GM21717 (cell line): ENCODE measurements around the gene USPL1.
"Not testable (repeated sequence)": the region's sequence is repeated elsewhere in the genome, so short reads cannot be mapped to it uniquely, and the experiment has no call there.

Source experiments
- ATAC-seq: cut with Tn5 transposase; IDR thresholded peaks from one replicate; pipeline ENCODE4 v1.9.1; 2021; ENCODE audit warnings: mild to moderate bottlenecking, moderate library complexity; ENCODE audit not compliant: unreplicated experiment

Gene USPL1

GRCh38 chr13:30617315-30618185 is at the start of gene USPL1:
TSS of gene USPL1 (plus strand) at chr13:30617920. CDS start at chr13:30621141, 3,221 bp downstream.
- ATAC-seq: peak; percentile 82

DNA sequence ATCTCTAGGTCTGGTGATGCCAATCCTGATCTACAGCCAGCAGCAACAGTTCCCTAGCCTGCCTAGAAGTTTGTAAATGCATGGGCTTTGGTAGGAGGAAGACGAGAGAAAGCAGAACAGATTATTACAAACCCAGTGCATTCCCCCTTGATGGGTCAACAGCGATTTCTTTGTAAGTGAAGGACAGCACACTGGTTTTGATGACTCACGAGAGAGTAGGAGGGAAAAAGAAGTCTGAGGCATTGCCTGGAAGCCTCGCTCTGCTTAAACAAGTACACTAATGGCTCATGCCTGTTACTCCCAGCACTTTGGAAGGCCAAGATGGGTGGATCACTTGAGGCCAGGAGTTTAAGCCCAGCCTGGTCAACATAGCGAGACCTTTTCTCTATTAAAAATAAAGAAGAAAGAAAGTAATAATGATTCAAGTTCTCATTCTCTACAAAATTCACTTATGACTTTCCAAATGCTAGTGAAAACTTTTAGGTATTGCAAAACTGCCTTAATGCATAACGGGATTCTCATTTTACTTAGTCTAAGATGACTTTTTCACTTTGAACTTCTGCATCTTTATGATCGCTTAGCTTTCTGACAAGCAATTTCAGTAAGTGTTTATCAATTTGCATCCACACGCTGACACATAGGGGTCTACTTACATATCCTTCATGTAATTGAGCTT is 47.7 kb upstream of the USPL1 start:
- ATAC-seq: no peak

- ATAC-seq: no peak
Measured at GRCh38 chr13:30570691-30571090, 47.0 kb upstream of the USPL1 start.

DNA sequence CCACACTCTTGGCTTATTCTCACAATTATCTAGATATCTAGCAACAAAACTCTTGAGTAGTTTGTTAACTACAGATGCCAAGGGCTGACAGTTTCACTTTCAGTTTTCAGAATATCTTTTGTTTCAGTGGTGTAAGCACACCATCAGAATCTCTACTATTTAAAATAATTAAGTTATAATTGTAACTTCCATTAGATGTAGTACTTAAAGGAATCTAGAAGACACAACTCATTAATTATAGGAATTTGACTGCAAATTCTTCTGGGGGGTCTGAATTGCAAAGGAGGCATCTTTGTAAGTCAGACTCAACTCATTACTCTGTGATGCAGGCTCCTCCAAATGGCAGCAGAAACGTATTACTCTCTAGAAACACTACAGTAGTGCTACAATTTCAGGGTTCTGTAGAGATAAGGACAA is 44.9 kb upstream of the USPL1 start:
- ATAC-seq: no peak

DNA sequence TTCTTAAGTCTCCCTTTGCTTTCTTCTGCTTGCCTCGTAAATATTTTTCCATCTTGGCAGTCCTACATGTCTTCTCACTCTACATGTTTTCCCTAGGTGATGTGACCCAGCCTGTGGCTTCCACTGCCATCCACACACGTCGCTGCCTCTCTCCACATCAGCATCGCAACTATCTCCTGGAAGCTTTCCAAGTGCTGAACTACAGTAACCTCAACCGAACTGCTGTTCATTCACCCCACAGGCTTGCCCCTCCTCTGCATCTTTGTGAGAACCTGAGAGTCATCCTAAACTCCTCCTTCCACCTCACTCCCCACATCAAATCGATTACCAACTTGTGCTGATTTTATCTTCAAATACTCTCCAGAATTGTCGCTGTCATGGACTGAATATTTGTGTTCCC is 41.2 kb upstream of the USPL1 start:
- ATAC-seq: no peak

GRCh38 chr13:30577401-30577852 is 40.3 kb upstream of the USPL1 start:
- ATAC-seq: peak; percentile 78

DNA sequence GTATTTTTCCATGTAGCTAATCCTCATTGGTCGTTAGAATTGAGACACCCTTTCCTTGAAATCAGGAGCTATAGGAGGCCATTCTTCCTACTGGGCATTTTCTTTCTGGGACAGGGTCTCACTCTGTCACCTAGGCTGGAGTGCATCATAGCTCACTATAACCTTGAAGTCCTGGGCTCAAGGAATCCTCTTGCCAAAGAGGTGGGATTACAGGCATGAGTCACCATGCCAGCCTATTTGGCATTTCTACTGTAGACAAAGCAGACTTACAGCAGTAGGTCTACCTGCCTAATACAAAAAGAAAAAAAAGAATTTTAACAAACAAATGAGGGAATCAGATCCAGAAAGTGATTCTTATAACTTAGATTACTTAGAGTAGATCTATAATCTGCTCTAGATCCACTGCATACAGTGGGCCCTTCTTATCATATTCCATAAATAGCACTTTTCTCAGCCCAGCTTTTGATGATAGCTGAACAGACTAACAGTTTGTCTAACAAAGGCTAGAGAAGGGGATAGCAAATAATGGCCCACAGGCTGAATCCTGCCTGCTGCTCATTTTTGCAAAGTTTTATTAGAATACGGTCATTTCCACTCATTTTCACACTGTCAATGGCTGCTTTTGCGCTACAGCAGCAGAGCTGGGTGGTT is 36.7 kb upstream of the USPL1 start:
- ATAC-seq: no peak

DNA sequence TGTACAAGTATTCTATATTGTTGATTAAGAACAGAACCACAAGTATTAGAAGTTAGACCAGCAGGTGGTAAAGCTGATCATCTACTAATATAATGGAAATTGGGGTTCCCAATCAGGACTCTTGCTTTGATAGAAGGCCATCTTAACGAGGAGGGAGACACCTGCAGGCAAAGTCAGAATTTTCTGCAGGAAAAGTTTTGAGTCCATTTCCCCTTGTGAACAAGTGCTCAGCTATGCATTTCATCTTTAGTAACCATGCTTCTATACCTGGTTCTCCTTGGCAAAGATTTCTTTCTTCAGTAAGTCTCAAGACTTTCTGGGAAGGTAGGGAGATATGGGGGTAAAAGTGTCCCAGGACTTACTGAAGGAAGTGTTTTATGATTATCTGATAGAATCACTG is 36.1 kb upstream of the USPL1 start:
- no peak for ATAC-seq

DNA sequence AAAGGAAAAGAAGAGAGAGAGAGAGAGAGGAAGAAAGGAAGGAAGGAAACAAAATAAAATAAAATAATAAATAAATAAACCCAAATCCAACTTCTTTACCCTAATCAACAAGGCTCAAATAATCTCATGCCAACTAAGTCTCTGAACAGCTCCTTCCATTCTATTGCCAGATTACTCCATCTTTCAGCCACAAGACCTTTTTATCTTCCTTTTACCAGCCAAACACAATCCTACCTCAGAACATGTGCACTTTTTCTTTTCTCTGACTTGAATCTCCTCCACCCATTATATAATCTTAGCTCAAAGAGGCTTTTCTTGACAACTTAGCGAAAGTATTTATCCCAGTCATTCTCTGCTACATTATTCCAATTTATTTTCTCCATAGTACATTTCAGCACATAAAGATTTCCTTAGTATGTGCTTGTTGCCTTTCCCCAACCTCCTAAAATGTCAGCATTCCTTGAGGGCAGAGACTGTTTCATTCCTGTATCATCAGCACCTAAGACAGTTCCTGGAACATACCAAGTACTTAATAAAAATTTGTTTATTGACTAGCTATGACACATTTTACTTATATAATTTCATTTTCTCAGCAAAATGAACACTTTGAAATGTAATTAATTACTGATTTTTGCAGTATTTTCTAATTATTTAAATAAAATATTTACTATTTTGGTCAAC is 33.5 kb upstream of the USPL1 start:
- ATAC-seq: no peak

- no peak for ATAC-seq
Measured at GRCh38 chr13:30585748-30586262, 31.9 kb upstream of the USPL1 start.

- no peak for ATAC-seq
Measured at GRCh38 chr13:30587231-30587630, 30.5 kb upstream of the USPL1 start.

GRCh38 chr13:30587739-30588138 is 30.0 kb upstream of the USPL1 start:
- ATAC-seq: no peak

DNA sequence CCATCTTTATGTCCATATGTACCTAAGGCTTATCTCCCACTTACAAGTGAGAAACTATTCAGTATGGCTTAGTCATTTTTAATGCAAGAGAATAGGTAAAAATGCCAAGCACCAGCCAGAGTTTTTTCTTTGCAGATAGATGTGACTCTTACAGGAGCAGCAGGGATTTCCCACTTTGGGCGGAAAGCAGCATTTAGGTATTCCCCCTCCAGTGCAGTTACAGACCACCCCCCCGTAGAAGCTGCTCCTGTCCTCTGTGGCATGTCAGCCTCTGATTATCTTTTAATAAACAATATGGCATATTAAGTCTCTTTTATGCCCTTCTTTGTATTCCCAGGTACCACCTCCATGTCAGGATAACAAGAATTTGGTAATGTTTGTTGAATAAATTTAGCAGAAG is 24.7 kb upstream of the USPL1 start:
- ATAC-seq: no peak

DNA sequence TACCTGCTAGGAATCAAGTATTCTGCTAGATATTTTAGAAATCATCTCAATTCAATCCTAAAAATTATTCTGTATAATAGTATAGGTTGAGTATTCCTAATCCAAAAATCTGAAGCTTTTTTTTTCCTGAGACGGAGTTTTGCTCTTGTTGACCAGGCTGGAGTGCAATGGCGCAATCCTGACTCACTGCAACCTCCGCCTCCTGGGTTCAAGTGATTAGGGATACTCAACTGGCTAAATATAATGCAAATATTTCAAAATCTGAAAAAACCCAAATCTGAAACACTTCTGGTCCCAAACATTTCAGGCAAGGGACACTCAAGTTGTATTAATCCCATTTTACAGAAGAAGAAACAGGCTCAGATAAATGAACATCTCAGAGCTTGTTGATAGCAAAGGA is 17.2 kb upstream of the USPL1 start:
- no peak for ATAC-seq

DNA sequence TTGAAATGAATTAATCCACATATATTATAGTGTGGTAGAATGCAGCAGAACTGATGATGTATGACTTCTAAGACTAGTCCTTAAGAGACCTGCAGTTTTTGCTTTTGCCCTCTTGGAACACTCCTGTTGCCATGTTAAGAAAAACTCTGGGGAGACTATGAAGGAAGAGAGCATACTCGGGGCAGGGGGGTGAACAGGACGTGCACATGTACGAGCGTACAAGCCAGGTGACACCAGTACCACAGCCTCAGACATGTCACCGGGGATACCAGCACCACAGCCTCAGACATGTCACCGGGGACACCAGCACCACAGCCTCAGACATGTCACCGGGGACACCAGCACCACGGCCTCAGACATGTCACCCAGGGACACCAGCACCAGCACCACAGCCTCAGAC is 15.9 kb upstream of the USPL1 start:
- ATAC-seq: no peak

DNA sequence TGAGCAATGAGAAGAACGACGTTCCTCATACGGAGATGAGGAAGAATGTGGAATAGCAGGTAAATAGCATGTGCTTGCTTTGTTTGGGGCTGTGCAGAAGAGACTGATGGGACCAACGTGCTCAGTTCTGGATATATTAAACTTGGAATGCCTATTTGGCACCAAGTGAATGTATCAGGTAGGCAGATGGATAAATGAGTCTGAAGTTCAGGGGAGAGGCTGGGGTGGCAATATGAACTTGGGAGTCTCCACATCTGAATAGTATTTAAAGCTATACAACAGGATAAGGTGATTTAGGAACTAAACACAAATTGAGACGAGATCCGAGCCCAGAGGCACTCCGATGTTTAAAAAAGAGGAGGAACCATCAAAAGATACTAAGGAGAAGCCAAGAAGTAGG is 12.7 kb upstream of the USPL1 start:
- no peak for ATAC-seq

GRCh38 chr13:30607186-30607585 is 10.5 kb upstream of the USPL1 start:
- not testable (repeated sequence) for ATAC-seq

GRCh38 chr13:30607908-30608307 is 9.8 kb upstream of the USPL1 start:
- ATAC-seq: peak; percentile 95

GRCh38 chr13:30608364-30608763 is 9.4 kb upstream of the USPL1 start:
- no peak for ATAC-seq

DNA sequence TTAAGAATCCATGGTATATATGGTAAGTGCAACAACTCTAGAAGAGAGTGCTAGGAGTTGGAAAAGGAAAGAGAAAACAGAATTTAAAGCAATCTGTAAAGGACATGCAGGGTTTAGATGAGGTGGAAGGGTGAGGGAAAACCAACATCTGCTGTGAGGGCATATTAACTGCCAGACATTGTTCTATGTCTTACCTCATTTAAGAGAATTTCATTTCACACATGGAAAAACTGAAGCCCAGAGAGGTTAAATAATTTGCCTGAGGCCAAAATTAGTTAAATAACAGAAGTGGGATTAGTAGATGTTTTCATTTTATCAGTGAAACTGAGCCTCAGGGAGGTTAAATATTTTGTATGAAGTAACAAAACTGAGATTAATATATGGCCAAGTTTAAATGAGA is 7.4 kb upstream of the USPL1 start:
- ATAC-seq: no peak

DNA sequence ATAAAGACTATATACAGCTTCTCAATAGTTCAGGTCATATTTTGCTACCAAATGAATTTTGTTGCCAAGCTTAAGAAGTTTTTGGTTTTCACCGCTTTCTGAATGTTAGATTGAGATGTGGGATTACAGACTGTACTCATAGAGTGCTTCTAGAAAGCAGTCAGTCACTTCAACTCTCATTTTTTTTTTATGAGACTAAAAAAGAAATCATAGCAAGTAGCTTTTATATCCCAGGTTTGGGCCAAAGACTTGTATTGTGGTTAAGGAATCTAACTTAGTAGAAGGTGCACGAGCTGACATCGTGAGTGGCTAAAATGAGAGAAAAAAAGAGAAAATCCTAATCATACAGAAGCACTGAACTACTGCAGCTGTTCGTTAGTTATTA is 2.2 kb upstream of the USPL1 start:
- no peak for ATAC-seq
